Measurements from ENCODE around the gene SCAP. TPM values are rescaled to one million over a fixed set of nuclear protein-coding genes. Genes with fewer than 3 reads are reported as not detected.
A peak's percentile ranks its signal among the peaks of the same experiment; 100 is the strongest.
"Not testable (repeated sequence)": the region's sequence is repeated elsewhere in the genome, so short reads cannot be mapped to it uniquely, and the experiment has no call there.

The SCAP gene
- total and polyA plus RNA-seq, 2 of the 13 experiments (the other 11 are each of a cell fraction or from before 2014, with no cell fraction given): 40.4 to 53.3 TPM

- 4% methylated on average over 7 of the region's 8 CpGs for WGBS (ENCODE audit: low lambda C conversion rate)
- FAIRE-seq; H3K9me3 ChIP-seq (ENCODE audit: low read length); H3K9ac ChIP-seq (ENCODE audit: insufficient read depth, low read depth, low read length); H3K36me3 ChIP-seq (replicated peaks in 1 of 2; ENCODE audit: control insufficient read depth in 1 of 2, insufficient read depth in 2 of 2, low read length in 2 of 2); DNase-seq (ENCODE audit: low spot score); BruUV-seq (replicated peaks); H3K27ac ChIP-seq (ENCODE audit: extremely low read length, insufficient read depth, low read length); H3K27me3 ChIP-seq (ENCODE audit: control insufficient read depth in 1 of 2, insufficient read depth in 2 of 2, low read length in 2 of 2); in situ Hi-C loops (cut with HindIII; ENCODE audit: extremely low pct_ligation_motif_present, low pct_unique_long_range_greater_than_20kb); H4K20me1 ChIP-seq (ENCODE audit: insufficient read depth, low read length); intact Hi-C loops (cut with micrococcal nuclease; ENCODE audit: unreplicated experiment); CTCF ChIA-PET (ENCODE audit: low intra/inter-chr PET ratio, low total read pairs); H2AFZ ChIP-seq (ENCODE audit: low read length); H3K79me2 ChIP-seq (ENCODE audit: insufficient read depth, low read length); TF ChIP-seq FOXP1 (CRISPR knock-in tag; IDR thresholded peaks at IDR 0.05): not testable (repeated sequence)
- POLR2A ChIA-PET: interaction anchor here (4.1 kb wide), 1 partner anchor 10 kb away, joined by 25 read pairs; the partner anchor contains the start of gene PTPN23
- Histone ChIP-seq H3K4me3 (replicated peaks in 1 of 3; ENCODE audit: insufficient read depth in 1 of 3, low read depth in 2 of 3, low read length in 3 of 3) (peak overlapping the region in 1 of 3 experiments; percentile 55; a peak in 1 of 6 replicates), H3K4me2 (ENCODE audit: low read depth, low read length) (peak overlapping the region; percentile 62), H3K4me1 (ENCODE audit: insufficient read depth, low read length) (peaks cover 33% of the 10 kb centered on the region)
- TF ChIP-seq FOXP1 (IDR thresholded peaks at IDR 0.05): 0 out of 2 replicates have a peak, but pooled peaks have one; percentile 16
- TF ChIP-seq ZNF263 (CRISPR knock-in tag; IDR thresholded peaks at IDR 0.05): peak; percentile 95
- 0 out of 2 replicates have a peak, but pooled peaks have one; percentile 17 for TF ChIP-seq ZNF687 (CRISPR knock-in tag; IDR thresholded peaks at IDR 0.05)
- peak; percentile 41 for ATAC-seq
Observed at GRCh38 chr3:47370020-47370419, 105.7 kb downstream of the SCAP start.

GRCh38 chr3:47367631-47368030, 108.1 kb downstream of the SCAP start:
- Histone ChIP-seq H3K79me2 (ENCODE audit: insufficient read depth, low read length) (no peaks in the 10 kb centered on the region), H3K9me3 (ENCODE audit: low read length) (no peaks in the 10 kb centered on the region), H3K4me1 (ENCODE audit: insufficient read depth, low read length) (peaks cover 36% of the 10 kb centered on the region), H3K27ac (ENCODE audit: extremely low read length, insufficient read depth, low read length) (no peak overlapping the region), H4K20me1 (ENCODE audit: insufficient read depth, low read length) (no peaks in the 10 kb centered on the region), H3K27me3 (ENCODE audit: control insufficient read depth in 1 of 2, insufficient read depth in 2 of 2, low read length in 2 of 2) (peaks cover 0 to 4% of the 10 kb centered on the region in 2 experiments; a peak in 2 of 5 replicates), H2AFZ (ENCODE audit: low read length) (no peak overlapping the region), H3K4me3 (replicated peaks in 1 of 3; ENCODE audit: insufficient read depth in 1 of 3, low read depth in 2 of 3, low read length in 3 of 3) (no peak overlapping the region), H3K36me3 (replicated peaks in 1 of 2; ENCODE audit: control insufficient read depth in 1 of 2, insufficient read depth in 2 of 2, low read length in 2 of 2) (no peaks in the 10 kb centered on the region), H3K4me2 (ENCODE audit: low read depth, low read length) (no peak overlapping the region), H3K9ac (ENCODE audit: insufficient read depth, low read depth, low read length) (no peak overlapping the region)
- no TSS peak for BruUV-seq (replicated peaks)
- in situ Hi-C loops (cut with HindIII; ENCODE audit: extremely low pct_ligation_motif_present, low pct_unique_long_range_greater_than_20kb): no loop called here
- ATAC-seq (no peak), DNase-seq (ENCODE audit: low spot score) (no peak), FAIRE-seq (no peak)
- CTCF ChIA-PET (ENCODE audit: low intra/inter-chr PET ratio, low total read pairs): no interaction called here
- 83% methylated on average over 7 of the region's 7 CpGs for WGBS (ENCODE audit: low lambda C conversion rate)
- POLR2A ChIA-PET: no interaction called here
- intact Hi-C loops (cut with micrococcal nuclease; ENCODE audit: unreplicated experiment): no loop called here
- no peak for TF ChIP-seq ZNF567 (CRISPR knock-in tag; IDR thresholded peaks at IDR 0.05; ENCODE audit: borderline replicate concordance)
- TF ChIP-seq SNAPC2 (CRISPR knock-in tag; IDR thresholded peaks at IDR 0.05): no peak
- TF ChIP-seq CREB1 (IDR thresholded peaks at IDR 0.05): no peak
- no peak for TF ChIP-seq CREB1 (CRISPR knock-in tag; IDR thresholded peaks at IDR 0.05)
- TF ChIP-seq PAWR (CRISPR knock-in tag; IDR thresholded peaks at IDR 0.05; ENCODE audit: borderline replicate concordance): no peak
- TF ChIP-seq, protein P1, sequence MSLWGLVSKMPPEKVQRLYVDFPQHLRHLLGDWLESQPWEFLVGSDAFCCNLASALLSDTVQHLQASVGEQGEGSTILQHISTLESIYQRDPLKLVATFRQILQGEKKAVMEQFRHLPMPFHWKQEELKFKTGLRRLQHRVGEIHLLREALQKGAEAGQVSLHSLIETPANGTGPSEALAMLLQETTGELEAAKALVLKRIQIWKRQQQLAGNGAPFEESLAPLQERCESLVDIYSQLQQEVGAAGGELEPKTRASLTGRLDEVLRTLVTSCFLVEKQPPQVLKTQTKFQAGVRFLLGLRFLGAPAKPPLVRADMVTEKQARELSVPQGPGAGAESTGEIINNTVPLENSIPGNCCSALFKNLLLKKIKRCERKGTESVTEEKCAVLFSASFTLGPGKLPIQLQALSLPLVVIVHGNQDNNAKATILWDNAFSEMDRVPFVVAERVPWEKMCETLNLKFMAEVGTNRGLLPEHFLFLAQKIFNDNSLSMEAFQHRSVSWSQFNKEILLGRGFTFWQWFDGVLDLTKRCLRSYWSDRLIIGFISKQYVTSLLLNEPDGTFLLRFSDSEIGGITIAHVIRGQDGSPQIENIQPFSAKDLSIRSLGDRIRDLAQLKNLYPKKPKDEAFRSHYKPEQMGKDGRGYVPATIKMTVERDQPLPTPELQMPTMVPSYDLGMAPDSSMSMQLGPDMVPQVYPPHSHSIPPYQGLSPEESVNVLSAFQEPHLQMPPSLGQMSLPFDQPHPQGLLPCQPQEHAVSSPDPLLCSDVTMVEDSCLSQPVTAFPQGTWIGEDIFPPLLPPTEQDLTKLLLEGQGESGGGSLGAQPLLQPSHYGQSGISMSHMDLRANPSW (CRISPR knock-in tag; IDR thresholded peaks at IDR 0.05; ENCODE audit: borderline replicate concordance): no peak
- TF ChIP-seq ZFAT (CRISPR knock-in tag; conservative IDR thresholded peaks at IDR 0.05): no peak
- no peak for TF ChIP-seq ISL2 (CRISPR knock-in tag; IDR thresholded peaks at IDR 0.05)
- TF ChIP-seq ZNF672 (CRISPR knock-in tag; IDR thresholded peaks at IDR 0.05): no peak
- no peak for TF ChIP-seq GLI4 (CRISPR knock-in tag; IDR thresholded peaks at IDR 0.05; ENCODE audit: borderline replicate concordance)

Data from HepG2 (cell line).